Lung (tissue), 12 donors: ENCODE measurements around the gene CYB561D1. TPM values are rescaled to one million over a fixed set of nuclear protein-coding genes. Genes with fewer than 3 reads are reported as not detected.
A peak's percentile ranks its signal among the peaks of the same experiment; 100 is the strongest.

Experiments used
- ATAC-seq: fragments of 200-7000 bp; cut with Tn5 transposase; one replicate; pipeline ENCODE4 v1.9.1; 2020; ENCODE audit warnings: moderate number of reproducible peaks; ENCODE audit not compliant: insufficient read depth, low FRiP score
- DNase-seq, 3 donors: peaks; one replicate each; pipeline ENCODE4 v3.0.0-alpha.2; 2013 to 2017
- H3K27ac ChIP-seq, 2 donors: one replicate each; pipeline ENCODE4 v1.5.1; 2013; ENCODE audit warnings: mild to moderate bottlenecking in 2 of 2, moderate library complexity in 2 of 2, control low read depth in 1 of 2, inconsistent platforms in 1 of 2, low read depth in 1 of 2, low read length in 1 of 2
- H3K27me3 ChIP-seq, 3 donors: one replicate each; pipeline ENCODE4 v1.5.1; 2013; ENCODE audit warnings: low read length in 2 of 3; ENCODE audit not compliant: control insufficient read depth in 3 of 3, insufficient read depth in 3 of 3
- H3K36me3 ChIP-seq, 4 donors: one replicate each; pipeline ENCODE4 v1.5.1; 2013; ENCODE audit warnings: low read length in 4 of 4, mild to moderate bottlenecking in 1 of 4, moderate library complexity in 1 of 4; ENCODE audit not compliant: control insufficient read depth in 4 of 4, insufficient read depth in 4 of 4
- H3K4me1 ChIP-seq, 5 donors: one replicate each; pipeline ENCODE4 v1.5.1; 2013; ENCODE audit warnings: low read length in 5 of 5, mild to moderate bottlenecking in 2 of 5, moderate library complexity in 1 of 5; ENCODE audit not compliant: control insufficient read depth in 5 of 5, insufficient read depth in 5 of 5
- H3K4me3 ChIP-seq: one replicate; pipeline ENCODE4 v1.5.1; 2013; ENCODE audit warnings: mild to moderate bottlenecking, control low read depth, moderate library complexity
- H3K9ac ChIP-seq, 2 donors: one replicate each; pipeline ENCODE4 v1.5.1; 2013; ENCODE audit warnings: low read length in 2 of 2, control low read depth in 1 of 2; ENCODE audit not compliant: insufficient read depth in 1 of 2
- H3K9me3 ChIP-seq, 4 donors: one replicate each; pipeline ENCODE4 v1.5.1; 2013; ENCODE audit warnings: low read length in 3 of 4, mild to moderate bottlenecking in 1 of 4, moderate library complexity in 1 of 4; ENCODE audit not compliant: control insufficient read depth in 4 of 4, insufficient read depth in 3 of 4
- CTCF ChIP-seq: IDR thresholded peaks from 2 replicates; pipeline ENCODE4 v1.5.1; 2012; ENCODE audit warnings: mild to moderate bottlenecking; ENCODE audit errors: control extremely low read depth, extremely low read depth
- WGBS, 2 donors: extraction: QIAGEN DNeasy Blood & Tissue Kit; methylation state at CpG; one replicate each; pipeline ENCODE4 v1.1.7; 2013; 5-methylcytosine and 5-hydroxymethylcytosine counted together
- polyA plus RNA-seq, 2 donors: library from polyadenylated mRNA; stranded (reverse); fragments of 200-250 nt; gene quantifications; one replicate each; pipeline ENCODE4 v1.2.1, GENCODE V29; 2013
- total RNA-seq, 2 donors: library from RNA; depleted of rRNA in 1 of 2; stranded (reverse); fragments of >200 nt in 1 of 2; gene quantifications; one replicate each; pipeline ENCODE4 v1.2.1, GENCODE V29; 2014 to 2021
- donor health status: control.
- donor health status: control.
- donor health status: Bipolar disorder and iron deficiency.
- donor health status: healthy.
- donor health status: DM: yes; HTN: yes; CAD: no.

CYB561D1 gene
- total and polyA plus RNA-seq, 4 donors, result 3.4 to 13.6 (median 6.2) TPM

DNA sequence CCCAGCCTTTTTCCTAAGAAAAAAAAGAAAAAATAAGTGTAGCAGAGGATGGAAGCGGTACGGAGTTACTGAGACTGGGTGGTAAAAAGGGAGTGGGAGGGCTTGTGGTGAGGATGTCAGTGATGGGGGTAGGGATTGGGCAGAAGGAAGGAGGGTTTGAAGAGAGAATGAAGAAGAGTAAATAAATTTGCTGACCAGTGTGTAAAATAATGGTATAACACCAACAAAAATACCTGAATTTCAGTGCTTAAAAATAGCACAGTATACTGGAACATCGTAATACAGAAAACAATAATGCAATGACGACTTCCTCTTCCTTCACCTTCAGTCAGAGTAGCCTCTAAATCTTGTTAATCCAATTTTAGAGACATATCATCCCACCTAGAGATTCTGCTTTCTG lies 46.4 kb upstream of the CYB561D1 start:
- no peak for TF ChIP-seq CTCF
- ATAC-seq, result no peak

DNA sequence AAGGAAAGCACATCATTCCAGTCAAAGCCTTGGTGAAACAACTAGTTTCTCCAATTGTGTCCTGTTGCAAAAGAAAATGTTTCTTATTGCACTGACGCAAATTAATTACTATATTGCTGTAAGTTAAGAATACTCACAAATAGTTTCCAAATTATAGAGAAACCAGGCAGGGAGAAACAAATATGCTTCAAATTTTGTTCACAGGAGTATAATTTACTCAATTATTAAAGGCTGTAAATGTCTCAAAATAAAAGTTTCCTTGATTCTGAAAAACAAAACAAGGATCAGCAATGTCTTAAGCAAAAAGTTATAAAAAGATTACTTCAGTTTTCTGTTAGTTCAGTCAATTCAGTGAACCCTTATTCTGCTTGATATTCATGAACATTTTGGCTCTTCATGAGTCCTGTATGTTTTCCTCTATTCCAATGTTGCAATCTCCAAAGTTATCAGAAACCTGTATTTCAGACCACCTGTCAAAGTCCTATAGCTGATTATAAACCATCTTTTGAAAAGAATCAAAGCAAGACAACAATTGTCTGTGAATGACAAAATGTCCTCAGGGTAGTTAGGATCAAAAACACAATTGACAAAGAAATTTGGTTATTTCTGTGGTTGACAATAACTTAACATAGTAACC lies 39.3 kb upstream of the CYB561D1 start:
- no peak for TF ChIP-seq CTCF
- no peak overlapping the region for H3K27ac ChIP-seq
- H3K36me3 ChIP-seq, result no peaks in the 10 kb centered on the region
- no peak overlapping the region for H3K4me3 ChIP-seq
- 93 to 100% methylated on average over 1 of the region's 1 CpG for WGBS, 2 donors
- no peak overlapping the region for H3K9ac ChIP-seq
- no peak for DNase-seq
- H3K27me3 ChIP-seq, result peaks cover 0 to 3% (median 0%) of the 10 kb centered on the region in 3 donors
- H3K9me3 ChIP-seq, result peaks cover 0 to 4% (median 1%) of the 10 kb centered on the region in 4 donors
- H3K4me1 ChIP-seq, result no peaks in the 10 kb centered on the region
- ATAC-seq, result no peak

More for the DNA sequence above, 46.4 kb upstream of the CYB561D1 start:
- peaks cover 0 to 27% (median 11%) of the 10 kb centered on the region in 3 donors for H3K27me3 ChIP-seq
- no peak for DNase-seq
- H3K9me3 ChIP-seq, result no peaks in the 10 kb centered on the region
- WGBS, 2 donors, result 55 to 59% methylated on average over 4 of the region's 4 CpGs
- H3K4me1 ChIP-seq, result no peaks in the 10 kb centered on the region
- H3K4me3 ChIP-seq, result no peak overlapping the region
- no peak overlapping the region for H3K9ac ChIP-seq
- H3K36me3 ChIP-seq, result no peaks in the 10 kb centered on the region
- H3K27ac ChIP-seq, result no peak overlapping the region

- no peak for TF ChIP-seq CTCF
- H3K36me3 ChIP-seq, result no peaks in the 10 kb centered on the region
- H3K9ac ChIP-seq, result no peak overlapping the region
- H3K27ac ChIP-seq, result no peak overlapping the region
- H3K4me1 ChIP-seq, result no peaks in the 10 kb centered on the region
- H3K9me3 ChIP-seq, result peaks cover 0 to 4% (median 1%) of the 10 kb centered on the region in 4 donors
- ATAC-seq (no peak), DNase-seq (no peak)
- peaks cover 0 to 11% (median 3%) of the 10 kb centered on the region in 3 donors for H3K27me3 ChIP-seq
- WGBS, 2 donors, result 85 to 92% methylated on average over 4 of the region's 4 CpGs
- no peak overlapping the region for H3K4me3 ChIP-seq
These were observed 36.1 kb upstream of the CYB561D1 start for GRCh38 chr1:109457819-109458218.

DNA sequence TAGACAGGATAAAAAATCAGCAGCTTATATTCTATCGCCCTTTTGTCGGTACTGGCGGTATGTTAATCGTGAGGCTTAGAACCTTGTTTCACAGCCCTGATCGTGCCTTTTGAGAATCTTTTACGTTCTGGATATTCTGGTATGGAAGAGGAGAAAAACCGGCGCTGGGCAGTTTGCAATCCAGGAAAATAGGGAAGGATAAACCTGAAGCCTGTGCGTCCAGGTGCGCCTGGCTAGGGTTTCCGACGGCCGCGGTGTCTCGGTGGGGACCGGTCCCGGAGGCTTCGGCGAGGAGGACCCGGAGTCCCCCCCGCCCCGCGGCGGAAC lies 27.8 kb upstream of the CYB561D1 start:
- no peak for TF ChIP-seq CTCF
- 6 to 8% methylated on average over 24 of the region's 24 CpGs for WGBS, 2 donors
- Histone ChIP-seq H3K4me1 (peaks cover 0 to 5% (median 5%) of the 10 kb centered on the region in 5 donors), H3K9me3 (no peaks in the 10 kb centered on the region), H3K4me3 (peak overlapping the region; percentile 52), H3K27me3 (peaks cover 0 to 82% (median 68%) of the 10 kb centered on the region in 3 donors), H3K9ac (no peak overlapping the region), H3K27ac (peak overlapping the region in 1 of 2 donors; percentile 91), H3K36me3 (no peaks in the 10 kb centered on the region)
- ATAC-seq (no peak), DNase-seq (peak in 2 of 3 donors; percentile 16 to 22)
